ENCODE measurements around the gene TMEM61. TPM values are rescaled to one million over a fixed set of nuclear protein-coding genes. Genes with fewer than 3 reads are reported as not detected.

Gene TMEM61
- total RNA-seq, 1 experiment from 2014 or later = 5.0 TPM

- CTCF ChIA-PET = no interaction called here
- H3K4me1 ChIP-seq (replicated peaks; ENCODE audit: insufficient read depth) = peaks cover 68% of the 10 kb centered on the region
- TF ChIP-seq CTCF (conservative IDR thresholded peaks at IDR 0.05) (no peak), EZH2 (IDR thresholded peaks at IDR 0.05; ENCODE audit: low read depth) (no peak)
- H3K27me3 ChIP-seq (ENCODE audit: insufficient read depth, low read depth) = no peaks in the 10 kb centered on the region
- H4K20me1 ChIP-seq (ENCODE audit: insufficient read depth) = no peaks in the 10 kb centered on the region
- H3K9me3 ChIP-seq (ENCODE audit: insufficient read depth, low read depth) = no peaks in the 10 kb centered on the region
- H3F3A ChIP-seq (ENCODE audit: insufficient read depth, low read depth) = peaks cover 31% of the 10 kb centered on the region
- POLR2A ChIA-PET (ENCODE audit: unreplicated experiment) = no interaction called here
- no TSS peak for BruUV-seq (replicated peaks)
- no peaks in the 10 kb centered on the region for H3K36me3 ChIP-seq (ENCODE audit: low read depth)
- no peaks in the 10 kb centered on the region for H3K79me2 ChIP-seq (ENCODE audit: low read depth)
- no peak overlapping the region for H3K4me3 ChIP-seq
- peak overlapping the region; percentile 32; the same call in 1 of the 2 replicates for H3K27ac ChIP-seq
- H3K4me2 ChIP-seq = no peak overlapping the region
- H3K9me2 ChIP-seq (ENCODE audit: insufficient read depth) = no peaks in the 10 kb centered on the region
- H2AFZ ChIP-seq = no peak overlapping the region
- intact Hi-C loops (cut with micrococcal nuclease; ENCODE audit: unreplicated experiment) = loop anchor here (2.0 kb wide), 1 partner anchor 19 kb away; no protein-coding TSS in a partner anchor
- no peak for DNase-seq
These were observed 10.5 kb upstream of the TMEM61 start for GRCh38 chr1:54969879-54970278.

DNA sequence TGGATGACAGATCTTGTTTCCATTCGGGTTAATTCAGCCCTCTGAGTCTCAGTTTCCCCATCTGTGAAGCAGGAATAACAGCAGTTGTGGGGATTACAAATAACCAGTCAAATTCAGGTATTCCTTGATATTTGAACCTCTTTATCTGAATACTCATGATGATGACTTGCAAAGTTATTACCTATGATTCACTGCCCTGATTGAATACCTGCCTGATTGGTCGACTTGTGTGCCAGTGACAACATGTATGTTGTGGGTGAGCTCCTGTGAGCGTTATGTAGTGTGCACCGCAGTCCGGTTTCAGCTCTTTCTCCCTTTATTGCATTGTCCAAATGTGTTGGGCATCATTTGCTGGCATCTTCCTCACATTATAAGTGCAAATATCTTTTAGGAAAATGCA, 9.5 kb upstream of the TMEM61 start:
- Histone ChIP-seq H4K20me1 (ENCODE audit: insufficient read depth) (no peaks in the 10 kb centered on the region), H3K27me3 (ENCODE audit: insufficient read depth, low read depth) (no peaks in the 10 kb centered on the region), H3K79me2 (ENCODE audit: low read depth) (no peaks in the 10 kb centered on the region), H3K9me2 (ENCODE audit: insufficient read depth) (no peaks in the 10 kb centered on the region), H3K4me3 (no peak overlapping the region), H3K9me3 (ENCODE audit: insufficient read depth, low read depth) (no peaks in the 10 kb centered on the region), H3F3A (ENCODE audit: insufficient read depth, low read depth) (peaks cover 31% of the 10 kb centered on the region), H3K27ac (peak overlapping the region; percentile 69), H3K4me1 (replicated peaks; ENCODE audit: insufficient read depth) (peaks cover 70% of the 10 kb centered on the region), H2AFZ (no peak overlapping the region), H3K4me2 (peak overlapping the region; percentile 48), H3K36me3 (ENCODE audit: low read depth) (no peaks in the 10 kb centered on the region)
- BruUV-seq (replicated peaks) = no TSS peak
- ChIA-PET POLR2A (ENCODE audit: unreplicated experiment) (no interaction called here), CTCF (interaction anchor here (1.0 kb wide), 1 partner anchor 11 kb away, joined by 3 read pairs; no protein-coding TSS in a partner anchor)
- intact Hi-C loops (cut with micrococcal nuclease; ENCODE audit: unreplicated experiment) = loop anchor here (2.0 kb wide), 1 partner anchor 20 kb away; no protein-coding TSS in a partner anchor
- TF ChIP-seq CTCF (conservative IDR thresholded peaks at IDR 0.05) = no peak
- TF ChIP-seq EZH2 (IDR thresholded peaks at IDR 0.05; ENCODE audit: low read depth) = no peak
- DNase-seq = peak in 1 of 2 experiments; percentile 62

GRCh38 chr1:54971317-54971791, 9.1 kb upstream of the TMEM61 start:
- H3K27ac ChIP-seq = peak overlapping the region; percentile 69
- DNase-seq = peak; percentile 49 to 97
- H3K4me2 ChIP-seq = peak overlapping the region; percentile 48
- no peak for TF ChIP-seq EZH2 (IDR thresholded peaks at IDR 0.05; ENCODE audit: low read depth)
- TF ChIP-seq CTCF (conservative IDR thresholded peaks at IDR 0.05) = no peak
- H2AFZ ChIP-seq = no peak overlapping the region
- CTCF ChIA-PET = interaction anchor here (1.0 to 1.2 kb wide), 2 partner anchors 12 to 51 kb away, joined by 3 read pairs; no protein-coding TSS in a partner anchor
- no peaks in the 10 kb centered on the region for H3K9me3 ChIP-seq (ENCODE audit: insufficient read depth, low read depth)
- intact Hi-C loops (cut with micrococcal nuclease; ENCODE audit: unreplicated experiment) = loop anchor here (2.0 kb wide), 1 partner anchor 21 kb away; no protein-coding TSS in a partner anchor
- BruUV-seq (replicated peaks) = no TSS peak
- H3K4me1 ChIP-seq (replicated peaks; ENCODE audit: insufficient read depth) = peaks cover 69% of the 10 kb centered on the region
- no peaks in the 10 kb centered on the region for H4K20me1 ChIP-seq (ENCODE audit: insufficient read depth)
- H3K36me3 ChIP-seq (ENCODE audit: low read depth) = no peaks in the 10 kb centered on the region
- no peak overlapping the region for H3K4me3 ChIP-seq
- H3K27me3 ChIP-seq (ENCODE audit: insufficient read depth, low read depth) = no peaks in the 10 kb centered on the region
- peaks cover 31% of the 10 kb centered on the region for H3F3A ChIP-seq (ENCODE audit: insufficient read depth, low read depth)
- POLR2A ChIA-PET (ENCODE audit: unreplicated experiment) = no interaction called here
- H3K9me2 ChIP-seq (ENCODE audit: insufficient read depth) = no peaks in the 10 kb centered on the region
- no peaks in the 10 kb centered on the region for H3K79me2 ChIP-seq (ENCODE audit: low read depth)
